Mucosa of stomach (tissue), 1 donor: ENCODE results near the gene CWF19L2.
"Not testable (repeated sequence)": the region's sequence is repeated elsewhere in the genome, so short reads cannot be mapped to it uniquely, and the experiment has no call there.

ENCODE experiments used
- H3K27me3 ChIP-seq: one replicate; pipeline ENCODE4 v1.7.0; 2013; ENCODE audit warnings: mild to moderate bottlenecking, low read length; ENCODE audit not compliant: control insufficient read depth, insufficient read depth
- H3K36me3 ChIP-seq: one replicate; pipeline ENCODE4 v1.7.0; 2013; ENCODE audit warnings: low read length; ENCODE audit not compliant: control insufficient read depth, insufficient read depth
- H3K4me1 ChIP-seq: one replicate; pipeline ENCODE4 v1.7.0; 2013; ENCODE audit warnings: mild to moderate bottlenecking, low read length; ENCODE audit not compliant: control insufficient read depth, insufficient read depth
- H3K4me3 ChIP-seq: one replicate; pipeline ENCODE4 v1.7.0; 2013; ENCODE audit warnings: low read length
- H3K9ac ChIP-seq: one replicate; pipeline ENCODE4 v1.7.0; 2013; ENCODE audit warnings: mild to moderate bottlenecking, low read length, moderate library complexity
- H3K9me3 ChIP-seq: one replicate; pipeline ENCODE4 v1.7.0; 2013; ENCODE audit warnings: mild to moderate bottlenecking, low read length, moderate library complexity; ENCODE audit not compliant: control insufficient read depth
- donor health status: Pancreatic carcinoma.

Gene CWF19L2

DNA sequence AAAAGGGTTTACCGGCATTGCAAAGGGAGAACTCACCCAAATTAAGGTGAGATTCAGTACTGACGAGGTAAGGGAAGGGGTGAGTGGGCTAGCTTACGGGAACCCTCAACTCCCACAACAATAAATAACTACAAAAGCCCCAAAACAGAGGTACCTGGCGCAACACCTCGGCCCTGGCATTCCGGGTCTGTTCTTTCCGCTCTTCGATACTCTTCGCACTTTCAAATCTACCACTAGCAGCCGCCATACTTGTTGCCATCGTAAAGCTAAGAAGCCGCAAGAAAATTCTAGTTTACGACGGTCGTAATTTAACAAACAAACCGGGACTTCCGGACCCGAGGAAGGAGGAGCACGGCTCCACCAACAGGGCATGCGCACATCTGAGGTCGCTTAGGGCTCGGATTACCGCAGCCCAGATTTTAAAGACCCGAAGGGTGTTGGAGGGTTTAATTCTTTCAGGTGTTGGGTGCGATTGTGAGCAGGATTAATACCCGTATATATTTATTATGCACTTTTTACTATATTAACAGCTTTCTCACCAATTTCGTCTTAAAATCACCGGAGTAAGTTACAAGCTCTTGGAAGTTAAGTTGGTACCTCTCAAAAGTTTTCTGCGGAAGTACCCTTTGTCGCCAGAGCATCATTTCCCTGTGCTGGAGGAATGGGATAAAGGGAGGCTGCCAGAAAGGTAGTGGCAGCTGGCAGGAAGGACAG lies at the start of gene CWF19L2:
CWF19L2 (minus strand) TSS at position 268 of the 714 bp plus-strand sequence; CDS start at position 259, 9 bp downstream.
- H3K4me1 ChIP-seq = no peaks in the 10 kb centered on the region
- H3K27me3 ChIP-seq = no peaks in the 10 kb centered on the region

DNA sequence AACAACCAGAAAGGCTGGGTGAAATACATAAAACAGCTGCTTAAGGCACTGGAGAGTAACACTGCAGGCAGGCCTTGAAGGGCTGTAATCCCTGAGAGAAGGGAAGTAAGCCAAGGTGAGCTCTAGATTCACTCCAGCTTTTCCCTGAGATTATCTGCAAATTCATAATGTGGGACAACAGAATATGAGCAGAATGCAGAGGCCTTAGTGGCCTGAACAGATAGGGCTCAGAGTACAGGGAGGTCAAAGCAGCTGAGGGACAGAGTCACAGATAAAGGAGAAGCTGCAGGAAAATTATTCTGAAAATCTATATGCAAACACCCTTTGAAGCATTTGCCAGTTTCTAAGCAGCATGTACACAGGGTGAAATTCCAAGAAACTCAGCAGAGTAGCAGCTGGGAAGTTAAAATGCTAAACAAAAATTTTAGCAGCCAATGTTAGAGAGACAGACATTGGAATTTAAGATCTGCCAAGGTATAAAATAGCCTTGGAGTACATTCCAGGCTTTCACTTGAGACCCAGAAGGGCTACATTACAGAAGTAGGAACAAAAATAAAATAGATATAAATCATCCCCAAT lies 48.1 kb upstream of the CWF19L2 start:
- H3K9ac ChIP-seq = no peak overlapping the region
- no peaks in the 10 kb centered on the region for H3K36me3 ChIP-seq
- no peaks in the 10 kb centered on the region for H3K4me1 ChIP-seq
- no peaks in the 10 kb centered on the region for H3K9me3 ChIP-seq
- no peaks in the 10 kb centered on the region for H3K27me3 ChIP-seq
- H3K4me3 ChIP-seq = no peak overlapping the region

More for the DNA sequence above, at the start of gene CWF19L2:
- Histone ChIP-seq H3K4me3 (peak within 1 kb of the TSS; percentile 71), H3K36me3 (no peaks in the 10 kb centered on the region), H3K9me3 (no peaks in the 10 kb centered on the region), H3K9ac (peak within 1 kb of the TSS; percentile 82)

DNA sequence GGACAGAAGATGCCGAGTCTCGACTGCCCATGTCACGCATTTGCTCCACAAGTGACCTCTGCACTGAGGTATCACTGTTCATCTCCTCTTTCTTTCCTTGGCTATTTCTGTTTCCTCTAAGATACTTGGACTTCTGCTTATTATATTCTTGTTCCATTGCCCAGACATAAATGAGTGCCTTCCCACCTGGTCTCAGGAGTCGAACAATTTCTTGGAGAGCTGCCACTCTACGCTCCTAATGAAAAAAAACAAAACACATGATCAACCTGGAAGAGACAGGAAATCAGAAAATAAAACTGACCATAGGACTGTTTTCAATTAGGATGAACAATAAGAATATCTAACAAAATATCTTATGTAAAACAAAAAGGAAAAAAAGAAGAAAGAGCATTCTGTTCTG lies 47.4 kb upstream of the CWF19L2 start:
- Histone ChIP-seq H3K4me1 (no peaks in the 10 kb centered on the region), H3K27me3 (no peaks in the 10 kb centered on the region), H3K36me3 (no peaks in the 10 kb centered on the region), H3K9me3 (no peaks in the 10 kb centered on the region), H3K9ac (no peak overlapping the region), H3K4me3 (no peak overlapping the region)

DNA sequence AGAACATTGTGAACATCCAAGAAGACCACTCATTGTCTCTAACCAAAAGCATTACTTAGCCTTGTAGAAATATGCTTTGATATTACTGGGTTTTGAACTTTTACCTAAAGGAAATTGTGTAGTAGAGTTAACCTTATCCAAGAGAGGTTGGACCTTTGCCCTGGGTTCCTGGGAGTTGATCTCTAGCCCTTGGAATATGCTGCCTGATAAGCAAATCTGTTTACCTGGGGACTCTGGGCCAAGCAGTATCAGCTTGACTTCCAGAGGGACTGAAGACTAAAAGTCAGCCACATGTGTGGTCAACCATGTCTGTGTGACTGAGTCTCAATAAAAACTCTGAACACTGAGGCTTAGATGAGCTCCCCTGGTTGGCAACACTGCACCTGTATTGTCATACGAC lies 44.1 kb upstream of the CWF19L2 start:
- Histone ChIP-seq H3K9me3 (no peaks in the 10 kb centered on the region), H3K9ac (no peak overlapping the region), H3K4me1 (no peaks in the 10 kb centered on the region), H3K36me3 (no peaks in the 10 kb centered on the region), H3K27me3 (no peaks in the 10 kb centered on the region), H3K4me3 (no peak overlapping the region)

DNA sequence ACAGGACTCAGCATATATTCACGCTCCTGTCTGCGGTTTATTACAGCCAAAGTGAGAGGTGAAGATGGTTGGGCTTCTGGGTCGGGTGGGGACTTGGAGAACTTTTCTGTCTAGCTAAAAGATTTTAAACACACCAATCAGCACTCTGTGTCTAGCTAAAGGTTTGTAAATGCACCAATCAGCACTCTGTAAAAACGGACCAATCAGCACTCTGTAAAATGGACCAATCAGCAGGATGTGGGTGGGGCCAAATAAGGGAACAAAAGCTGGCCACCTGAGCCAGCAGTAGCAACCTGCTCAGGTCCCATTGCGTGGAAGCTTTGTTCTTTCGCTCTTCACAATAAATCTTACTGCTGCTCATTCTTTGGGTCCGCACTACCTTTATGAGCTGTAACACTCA lies 39.7 kb upstream of the CWF19L2 start:
- not testable (repeated sequence) for H3K27me3 ChIP-seq, H3K9me3 ChIP-seq, H3K9ac ChIP-seq, H3K36me3 ChIP-seq, H3K4me1 ChIP-seq, H3K4me3 ChIP-seq

DNA sequence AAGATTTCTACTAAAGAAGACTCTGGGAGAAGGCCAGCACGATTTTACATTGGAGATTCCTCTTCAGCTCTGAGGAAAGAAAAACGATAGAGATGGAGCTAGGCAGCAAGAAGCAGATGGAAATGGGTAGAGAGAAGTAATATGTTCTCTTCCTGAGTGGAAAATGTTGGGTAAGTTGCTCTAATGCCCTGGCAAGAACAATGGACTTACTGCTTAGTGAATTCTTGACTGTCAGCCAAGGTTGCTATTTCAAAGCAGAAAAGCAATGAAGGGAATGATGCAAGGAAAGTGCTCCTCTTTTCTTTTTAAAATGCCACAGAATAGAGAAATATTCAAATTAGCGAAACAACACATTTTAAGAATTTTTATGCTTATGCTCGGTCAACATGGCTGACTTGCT lies 38.4 kb upstream of the CWF19L2 start:
- no peak overlapping the region for H3K4me3 ChIP-seq
- no peaks in the 10 kb centered on the region for H3K9me3 ChIP-seq
- H3K36me3 ChIP-seq = no peaks in the 10 kb centered on the region
- H3K27me3 ChIP-seq = no peaks in the 10 kb centered on the region
- no peaks in the 10 kb centered on the region for H3K4me1 ChIP-seq
- no peak overlapping the region for H3K9ac ChIP-seq

DNA sequence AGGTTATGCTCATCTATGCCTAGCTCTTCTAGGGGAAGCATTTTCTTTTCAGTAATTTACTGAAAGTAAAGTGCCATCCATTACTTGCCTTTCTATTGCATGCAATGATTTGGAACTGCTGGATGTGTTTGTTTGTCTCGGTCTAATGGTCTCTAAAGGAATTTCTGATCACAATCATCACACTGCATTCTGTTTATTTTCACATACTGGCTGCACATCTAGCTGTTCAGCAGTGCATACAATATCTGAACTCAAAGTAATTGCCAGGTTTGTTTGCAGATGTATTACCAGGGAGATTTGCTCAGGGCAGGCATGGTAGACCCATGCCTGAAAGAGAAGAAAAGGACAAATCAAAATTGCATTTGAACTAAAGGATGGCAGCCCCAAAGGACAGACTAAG lies 36.4 kb upstream of the CWF19L2 start:
- H3K4me3 ChIP-seq = no peak overlapping the region
- H3K36me3 ChIP-seq = no peaks in the 10 kb centered on the region
- H3K27me3 ChIP-seq = no peaks in the 10 kb centered on the region
- no peaks in the 10 kb centered on the region for H3K9me3 ChIP-seq
- H3K9ac ChIP-seq = no peak overlapping the region
- no peaks in the 10 kb centered on the region for H3K4me1 ChIP-seq

DNA sequence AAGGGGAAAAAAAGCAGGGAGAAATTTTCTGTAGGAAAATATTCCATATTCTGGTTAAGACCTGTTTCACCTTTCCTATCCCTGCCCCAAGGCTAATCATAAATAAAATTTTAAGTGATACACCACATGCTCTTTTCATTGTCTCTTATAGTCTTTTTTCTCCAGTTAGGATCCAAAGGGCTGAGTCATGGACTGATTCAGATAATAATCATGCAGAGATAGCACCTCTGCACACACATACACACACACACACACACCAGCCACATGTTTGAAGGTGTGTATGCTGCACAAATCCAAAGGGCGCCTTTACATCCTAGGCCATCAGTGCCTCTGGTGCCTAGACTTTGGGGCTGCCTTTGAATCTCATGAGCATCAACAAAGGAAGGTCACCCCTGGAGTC lies 35.5 kb upstream of the CWF19L2 start:
- H3K4me1 ChIP-seq = no peaks in the 10 kb centered on the region
- no peaks in the 10 kb centered on the region for H3K36me3 ChIP-seq
- no peak overlapping the region for H3K9ac ChIP-seq
- no peak overlapping the region for H3K4me3 ChIP-seq
- H3K9me3 ChIP-seq = no peaks in the 10 kb centered on the region
- no peaks in the 10 kb centered on the region for H3K27me3 ChIP-seq

DNA sequence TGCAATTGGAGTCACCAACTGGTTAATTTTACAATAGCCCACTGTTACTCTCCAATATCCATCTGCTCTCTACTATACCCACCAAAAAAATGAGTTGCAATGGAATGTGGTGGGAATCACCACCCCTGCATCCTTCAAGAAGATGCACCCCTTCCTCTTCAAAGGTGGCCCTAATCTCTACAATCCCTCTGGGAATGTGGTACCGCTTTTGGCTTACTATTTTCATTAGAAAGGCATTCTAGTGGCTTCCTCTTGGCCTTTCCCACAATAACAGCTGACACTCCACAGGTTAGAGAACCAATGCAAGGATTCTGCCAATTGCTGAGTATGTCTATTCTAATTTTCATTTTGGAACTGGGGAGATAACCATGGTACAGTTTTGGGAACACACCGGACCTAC lies 33.2 kb upstream of the CWF19L2 start:
- Histone ChIP-seq H3K36me3 (no peaks in the 10 kb centered on the region), H3K27me3 (no peaks in the 10 kb centered on the region), H3K9ac (no peak overlapping the region), H3K4me3 (no peak overlapping the region), H3K9me3 (no peaks in the 10 kb centered on the region), H3K4me1 (no peaks in the 10 kb centered on the region)

DNA sequence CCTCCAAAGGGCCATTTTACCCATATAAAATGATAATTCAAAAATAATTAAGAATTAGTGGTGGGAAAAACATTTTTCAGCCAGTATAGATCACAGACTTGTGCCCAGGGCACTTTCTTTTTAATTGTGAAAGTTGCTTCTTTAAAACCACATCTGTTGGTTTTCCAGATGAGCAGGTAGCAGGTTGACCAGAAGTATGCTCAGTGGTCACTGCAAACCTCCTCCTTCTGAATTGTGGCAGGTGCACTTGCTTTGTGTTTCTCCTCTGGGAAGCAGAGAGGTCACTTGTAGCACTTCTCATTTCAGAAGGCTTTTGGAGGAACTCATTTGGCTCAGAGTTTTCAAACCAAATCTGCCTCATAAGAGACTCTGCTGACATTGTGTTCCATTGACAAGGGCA lies 24.6 kb upstream of the CWF19L2 start:
- Histone ChIP-seq H3K9me3 (no peaks in the 10 kb centered on the region), H3K4me1 (no peaks in the 10 kb centered on the region), H3K9ac (no peak overlapping the region), H3K36me3 (no peaks in the 10 kb centered on the region), H3K27me3 (no peaks in the 10 kb centered on the region), H3K4me3 (no peak overlapping the region)

DNA sequence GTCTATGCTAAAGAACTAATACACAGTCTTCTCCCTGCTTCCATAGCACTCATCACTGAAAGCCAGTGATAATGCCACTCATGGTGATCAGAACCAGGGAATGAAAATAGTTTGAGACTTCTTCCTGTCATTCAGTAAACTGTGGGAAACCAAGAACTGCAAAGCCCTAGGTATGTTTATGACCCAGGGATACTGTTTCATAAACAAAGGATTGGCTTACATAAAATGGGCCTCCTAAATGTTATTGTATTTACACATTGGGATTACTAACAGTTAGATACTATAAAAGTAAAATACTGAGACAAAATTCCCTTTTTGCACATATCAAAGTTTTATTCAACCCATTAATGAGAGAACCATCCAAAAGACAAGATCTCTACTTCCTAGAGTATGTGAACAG lies 21.3 kb upstream of the CWF19L2 start:
- H3K27me3 ChIP-seq = no peaks in the 10 kb centered on the region
- H3K4me3 ChIP-seq = no peak overlapping the region
- H3K36me3 ChIP-seq = no peaks in the 10 kb centered on the region
- no peaks in the 10 kb centered on the region for H3K4me1 ChIP-seq
- H3K9me3 ChIP-seq = no peaks in the 10 kb centered on the region
- no peak overlapping the region for H3K9ac ChIP-seq

DNA sequence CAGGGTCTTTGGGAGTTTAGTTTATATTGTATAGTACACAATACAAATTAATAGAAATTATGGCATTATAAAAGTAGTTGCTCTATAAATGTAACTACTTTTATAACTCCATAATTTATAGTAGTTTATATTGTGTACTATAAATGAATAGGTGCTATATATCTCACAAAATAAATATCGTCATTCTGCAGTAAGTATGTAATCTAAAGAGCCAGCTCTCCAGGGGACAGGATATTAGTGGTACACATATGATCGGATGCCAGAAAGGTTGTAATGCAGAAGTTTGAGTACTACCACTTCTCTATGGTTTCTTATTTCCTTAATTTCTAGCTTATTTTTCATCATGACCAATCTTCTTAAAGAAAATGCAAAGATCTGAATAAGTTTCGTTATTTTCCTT lies 20.2 kb upstream of the CWF19L2 start:
- no peak overlapping the region for H3K9ac ChIP-seq
- H3K4me1 ChIP-seq = no peaks in the 10 kb centered on the region
- no peaks in the 10 kb centered on the region for H3K27me3 ChIP-seq
- no peak overlapping the region for H3K4me3 ChIP-seq
- H3K9me3 ChIP-seq = no peaks in the 10 kb centered on the region
- H3K36me3 ChIP-seq = no peaks in the 10 kb centered on the region

DNA sequence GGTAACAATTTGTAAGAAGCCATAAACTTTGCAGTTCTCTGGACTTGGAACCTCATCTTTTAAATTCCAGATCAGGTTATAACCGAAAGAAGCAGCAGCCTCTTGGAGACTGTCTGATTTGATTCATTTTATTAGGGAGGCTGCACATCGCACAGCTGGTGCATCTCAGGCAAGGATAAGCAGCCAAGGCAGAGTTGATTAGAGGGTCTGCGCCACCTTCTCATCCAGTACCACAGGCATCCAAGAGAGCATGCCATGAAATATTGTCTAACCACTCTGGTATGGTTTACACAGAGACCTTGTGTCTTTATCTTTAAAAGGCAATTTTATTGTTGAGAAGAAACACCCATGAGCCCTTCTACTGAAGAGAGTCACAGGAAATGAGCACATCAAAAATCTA lies 16.2 kb upstream of the CWF19L2 start:
- no peaks in the 10 kb centered on the region for H3K9me3 ChIP-seq
- no peaks in the 10 kb centered on the region for H3K27me3 ChIP-seq
- no peaks in the 10 kb centered on the region for H3K4me1 ChIP-seq
- H3K4me3 ChIP-seq = no peak overlapping the region
- no peak overlapping the region for H3K9ac ChIP-seq
- no peaks in the 10 kb centered on the region for H3K36me3 ChIP-seq
